Measurements from ENCODE around the gene SRP68. TPM values are rescaled to one million over a fixed set of nuclear protein-coding genes. Genes with fewer than 3 reads are reported as not detected.
A peak's percentile ranks its signal among the peaks of the same experiment; 100 is the strongest.

Gene SRP68
- total and polyA plus RNA-seq, 9 of the 15 experiments (the other 6 are each of a cell fraction or from before 2014, with no cell fraction given): 29.4 to 92.6 (median 36.2) TPM

DNA sequence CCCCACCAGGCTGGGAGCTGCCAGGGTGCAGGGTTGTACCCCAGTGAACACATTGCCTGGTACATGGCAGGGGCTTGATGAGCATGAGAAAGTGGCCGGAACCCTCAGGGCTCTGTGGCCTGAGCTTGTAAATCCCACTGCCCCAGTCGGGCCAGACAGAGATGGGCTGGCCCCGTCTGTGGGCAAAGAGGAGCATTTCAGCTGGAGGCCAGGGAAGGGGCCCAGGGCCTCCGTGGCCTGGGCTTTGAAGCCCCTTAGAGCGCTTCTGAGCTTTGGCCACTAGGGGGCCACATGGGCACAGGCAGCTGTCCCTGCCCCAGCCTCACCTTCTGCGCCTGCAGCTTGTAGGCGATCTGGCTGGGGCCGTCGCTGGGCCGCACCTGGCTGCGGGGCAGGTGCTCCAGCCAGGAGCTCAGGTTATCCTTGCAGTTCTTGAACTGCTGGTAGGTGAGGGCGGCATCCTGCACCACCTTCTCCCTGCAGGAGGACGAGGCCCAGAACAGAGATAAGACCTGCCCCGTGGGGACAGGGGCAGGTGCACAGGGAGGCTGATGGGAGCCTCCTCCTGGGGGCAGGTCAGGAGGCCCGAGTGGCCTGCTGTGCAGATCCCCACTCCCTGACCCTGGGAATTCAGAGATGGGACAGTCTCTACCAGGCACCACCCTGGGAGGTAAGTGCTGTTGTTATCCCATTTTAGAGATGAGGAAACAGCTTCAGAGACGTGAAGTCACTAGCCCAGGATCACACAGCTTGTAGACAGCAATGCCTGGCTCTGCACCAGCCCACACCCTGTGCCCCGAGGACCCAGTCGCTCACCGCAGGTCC is 58.0 kb downstream of the SRP68 start (continued):
- TF ChIP-seq, protein P1, sequence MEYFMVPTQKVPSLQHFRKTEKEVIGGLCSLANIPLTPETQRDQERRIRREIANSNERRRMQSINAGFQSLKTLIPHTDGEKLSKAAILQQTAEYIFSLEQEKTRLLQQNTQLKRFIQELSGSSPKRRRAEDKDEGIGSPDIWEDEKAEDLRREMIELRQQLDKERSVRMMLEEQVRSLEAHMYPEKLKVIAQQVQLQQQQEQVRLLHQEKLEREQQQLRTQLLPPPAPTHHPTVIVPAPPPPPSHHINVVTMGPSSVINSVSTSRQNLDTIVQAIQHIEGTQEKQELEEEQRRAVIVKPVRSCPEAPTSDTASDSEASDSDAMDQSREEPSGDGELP (CRISPR knock-in tag; IDR thresholded peaks at IDR 0.05; ENCODE audit: borderline replicate concordance): peak; percentile 83; the same call in 1 of the 2 replicates
- TF ChIP-seq GATAD2B (IDR thresholded peaks at IDR 0.05; ENCODE audit: borderline replicate concordance) (no peak), HNRNPH1 (optimal IDR thresholded peaks at IDR 0.05; ENCODE audit: low read depth, low read length) (no peak), ZBTB7A (IDR thresholded peaks at IDR 0.05; ENCODE audit: borderline replicate concordance, control insufficient read depth, low read depth, low read length) (peak; percentile 91), CTBP1 (IDR thresholded peaks at IDR 0.05; ENCODE audit: borderline replicate concordance) (peak; percentile 56; the same call in 1 of the 2 replicates), NEUROD1 (IDR thresholded peaks at IDR 0.05; ENCODE audit: borderline replicate concordance, low read depth, low read length, partially characterized antibody) (peak; percentile 31), ZNF764 (CRISPR knock-in tag; IDR thresholded peaks at IDR 0.05; ENCODE audit: low read depth) (no peak), POLR2H (tag; IDR thresholded peaks at IDR 0.05; ENCODE audit: low read depth) (no peak), STAG1 (CRISPR knock-in tag; IDR thresholded peaks at IDR 0.05; ENCODE audit: borderline replicate concordance) (peak; percentile 97), KDM1A (IDR thresholded peaks at IDR 0.05) (peak in 1 of 2 experiments; percentile 31; a peak in 1 of 4 replicates), FOXA3 (CRISPR knock-in tag; conservative IDR thresholded peaks at IDR 0.05 in 1 of 2, IDR thresholded peaks at IDR 0.05 in 1 of 2) (peak in 1 of 2 experiments; percentile 40; a peak in 1 of 4 replicates), SMAD3 (CRISPR knock-in tag; conservative IDR thresholded peaks at IDR 0.05) (no peak), XRCC5 (IDR thresholded peaks at IDR 0.05; ENCODE audit: low read depth, low read length) (peak; percentile 62; the same call in 1 of the 2 replicates), CEBPB (tag; IDR thresholded peaks at IDR 0.05) (no peak), RCOR1 (IDR thresholded peaks at IDR 0.05; ENCODE audit: borderline replicate concordance in 1 of 2, low read depth in 2 of 2, low read length in 2 of 2) (peak in 1 of 2 experiments; percentile 43; a peak in 1 of 4 replicates)
- TF ChIP-seq, protein P2, sequence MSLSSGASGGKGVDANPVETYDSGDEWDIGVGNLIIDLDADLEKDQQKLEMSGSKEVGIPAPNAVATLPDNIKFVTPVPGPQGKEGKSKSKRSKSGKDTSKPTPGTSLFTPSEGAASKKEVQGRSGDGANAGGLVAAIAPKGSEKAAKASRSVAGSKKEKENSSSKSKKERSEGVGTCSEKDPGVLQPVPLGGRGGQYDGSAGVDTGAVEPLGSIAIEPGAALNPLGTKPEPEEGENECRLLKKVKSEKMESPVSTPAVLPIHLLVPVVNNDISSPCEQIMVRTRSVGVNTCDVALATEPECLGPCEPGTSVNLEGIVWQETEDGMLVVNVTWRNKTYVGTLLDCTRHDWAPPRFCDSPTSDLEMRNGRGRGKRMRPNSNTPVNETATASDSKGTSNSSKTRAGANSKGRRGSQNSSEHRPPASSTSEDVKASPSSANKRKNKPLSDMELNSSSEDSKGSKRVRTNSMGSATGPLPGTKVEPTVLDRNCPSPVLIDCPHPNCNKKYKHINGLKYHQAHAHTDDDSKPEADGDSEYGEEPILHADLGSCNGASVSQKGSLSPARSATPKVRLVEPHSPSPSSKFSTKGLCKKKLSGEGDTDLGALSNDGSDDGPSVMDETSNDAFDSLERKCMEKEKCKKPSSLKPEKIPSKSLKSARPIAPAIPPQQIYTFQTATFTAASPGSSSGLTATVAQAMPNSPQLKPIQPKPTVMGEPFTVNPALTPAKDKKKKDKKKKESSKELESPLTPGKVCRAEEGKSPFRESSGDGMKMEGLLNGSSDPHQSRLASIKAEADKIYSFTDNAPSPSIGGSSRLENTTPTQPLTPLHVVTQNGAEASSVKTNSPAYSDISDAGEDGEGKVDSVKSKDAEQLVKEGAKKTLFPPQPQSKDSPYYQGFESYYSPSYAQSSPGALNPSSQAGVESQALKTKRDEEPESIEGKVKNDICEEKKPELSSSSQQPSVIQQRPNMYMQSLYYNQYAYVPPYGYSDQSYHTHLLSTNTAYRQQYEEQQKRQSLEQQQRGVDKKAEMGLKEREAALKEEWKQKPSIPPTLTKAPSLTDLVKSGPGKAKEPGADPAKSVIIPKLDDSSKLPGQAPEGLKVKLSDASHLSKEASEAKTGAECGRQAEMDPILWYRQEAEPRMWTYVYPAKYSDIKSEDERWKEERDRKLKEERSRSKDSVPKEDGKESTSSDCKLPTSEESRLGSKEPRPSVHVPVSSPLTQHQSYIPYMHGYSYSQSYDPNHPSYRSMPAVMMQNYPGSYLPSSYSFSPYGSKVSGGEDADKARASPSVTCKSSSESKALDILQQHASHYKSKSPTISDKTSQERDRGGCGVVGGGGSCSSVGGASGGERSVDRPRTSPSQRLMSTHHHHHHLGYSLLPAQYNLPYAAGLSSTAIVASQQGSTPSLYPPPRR (CRISPR knock-in tag; IDR thresholded peaks at IDR 0.05; ENCODE audit: borderline replicate concordance): no peak
- TF ChIP-seq, protein P3, sequence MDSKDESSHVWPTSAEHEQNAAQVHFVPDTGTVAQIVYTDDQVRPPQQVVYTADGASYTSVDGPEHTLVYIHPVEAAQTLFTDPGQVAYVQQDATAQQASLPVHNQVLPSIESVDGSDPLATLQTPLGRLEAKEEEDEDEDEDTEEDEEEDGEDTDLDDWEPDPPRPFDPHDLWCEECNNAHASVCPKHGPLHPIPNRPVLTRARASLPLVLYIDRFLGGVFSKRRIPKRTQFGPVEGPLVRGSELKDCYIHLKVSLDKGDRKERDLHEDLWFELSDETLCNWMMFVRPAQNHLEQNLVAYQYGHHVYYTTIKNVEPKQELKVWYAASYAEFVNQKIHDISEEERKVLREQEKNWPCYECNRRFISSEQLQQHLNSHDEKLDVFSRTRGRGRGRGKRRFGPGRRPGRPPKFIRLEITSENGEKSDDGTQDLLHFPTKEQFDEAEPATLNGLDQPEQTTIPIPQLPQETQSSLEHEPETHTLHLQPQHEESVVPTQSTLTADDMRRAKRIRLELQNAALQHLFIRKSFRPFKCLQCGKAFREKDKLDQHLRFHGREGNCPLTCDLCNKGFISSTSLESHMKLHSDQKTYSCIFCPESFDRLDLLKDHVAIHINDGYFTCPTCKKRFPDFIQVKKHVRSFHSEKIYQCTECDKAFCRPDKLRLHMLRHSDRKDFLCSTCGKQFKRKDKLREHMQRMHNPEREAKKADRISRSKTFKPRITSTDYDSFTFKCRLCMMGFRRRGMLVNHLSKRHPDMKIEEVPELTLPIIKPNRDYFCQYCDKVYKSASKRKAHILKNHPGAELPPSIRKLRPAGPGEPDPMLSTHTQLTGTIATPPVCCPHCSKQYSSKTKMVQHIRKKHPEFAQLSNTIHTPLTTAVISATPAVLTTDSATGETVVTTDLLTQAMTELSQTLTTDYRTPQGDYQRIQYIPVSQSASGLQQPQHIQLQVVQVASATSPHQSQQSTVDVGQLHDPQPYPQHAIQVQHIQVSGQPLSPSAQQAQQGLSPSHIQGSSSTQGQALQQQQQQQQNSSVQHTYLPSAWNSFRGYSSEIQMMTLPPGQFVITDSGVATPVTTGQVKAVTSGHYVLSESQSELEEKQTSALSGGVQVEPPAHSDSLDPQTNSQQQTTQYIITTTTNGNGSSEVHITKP (IDR thresholded peaks at IDR 0.05; ENCODE audit: partially characterized antibody): no peak
